ENCODE results near the gene GRID2.

GRCh38 chr4:92254767-92255442 lies 48.9 kb upstream of the GRID2 start:
- TF ChIP-seq CTCF (IDR thresholded peaks at IDR 0.05) (no peak), POLR2AphosphoS5 (IDR thresholded peaks at IDR 0.05) (no peak), EP300 (IDR thresholded peaks at IDR 0.05; ENCODE audit: low read depth) (no peak)

Measured in transverse colon (tissue), 4 donors.